Stimulated activated CD8-positive, alpha-beta memory T cell treated with anti-CD3 and anti-CD28 coated beads, Interleukin-7, amount 100 ng/mL, for 24 hours (primary cell): ENCODE data around the gene TRIM67.
"Not testable (repeated sequence)": the region's sequence is repeated elsewhere in the genome, so short reads cannot be mapped to it uniquely, and the experiment has no call there.

ENCODE experiments used
- DNase-seq: peaks from one replicate; pipeline ENCODE4 v3.0.0-alpha.2; 2020; ENCODE audit warnings: low read depth

TRIM67 gene

GRCh38 chr1:231158141-231158540 lies 3.7 kb upstream of the TRIM67 start:
- not testable (repeated sequence) for DNase-seq

GRCh38 chr1:231159202-231159962 lies 2.5 kb upstream of the TRIM67 start:
- no peak for DNase-seq

GRCh38 chr1:231159963-231160761 lies 1.7 kb upstream of the TRIM67 start:
- DNase-seq: no peak

- no peak for DNase-seq
Measured at GRCh38 chr1:231160895-231161666, 777 bp upstream of the TRIM67 start.

GRCh38 chr1:231162297-231162969 lies 575 bp downstream of the TRIM67 start:
- DNase-seq: no peak

GRCh38 chr1:231162970-231163829 lies 1.3 kb downstream of the TRIM67 start:
- no peak for DNase-seq

- no peak for DNase-seq
Measured at GRCh38 chr1:231163830-231164427, 2.1 kb downstream of the TRIM67 start.

- DNase-seq: no peak
Measured at GRCh38 chr1:231165371-231165770, 3.5 kb downstream of the TRIM67 start.

GRCh38 chr1:231166398-231166797 lies 4.5 kb downstream of the TRIM67 start:
- DNase-seq: no peak

GRCh38 chr1:231170875-231171274 lies 9.0 kb downstream of the TRIM67 start:
- no peak for DNase-seq

GRCh38 chr1:231171623-231172197 lies 9.9 kb downstream of the TRIM67 start:
- no peak for DNase-seq

- DNase-seq: no peak
Measured at GRCh38 chr1:231172411-231172810, 10.6 kb downstream of the TRIM67 start.

- no peak for DNase-seq
Measured at GRCh38 chr1:231176421-231176820, 14.6 kb downstream of the TRIM67 start.

GRCh38 chr1:231177226-231177625 lies 15.4 kb downstream of the TRIM67 start:
- DNase-seq: no peak

- no peak for DNase-seq
Measured at GRCh38 chr1:231177936-231178335, 16.1 kb downstream of the TRIM67 start.

GRCh38 chr1:231178970-231179369 lies 17.1 kb downstream of the TRIM67 start:
- no peak for DNase-seq

GRCh38 chr1:231180034-231180433 lies 18.2 kb downstream of the TRIM67 start:
- no peak for DNase-seq

- DNase-seq: no peak
Measured at GRCh38 chr1:231181271-231181670, 19.4 kb downstream of the TRIM67 start.

- no peak for DNase-seq
Measured at GRCh38 chr1:231182317-231182716, 20.5 kb downstream of the TRIM67 start.
